Smooth muscle cell of the brain vasculature (primary cell): ENCODE data around the gene CGB2.
"Not testable (repeated sequence)": the region's sequence is repeated elsewhere in the genome, so short reads cannot be mapped to it uniquely, and the experiment has no call there.

Experiments used
- DNase-seq: peaks from one replicate; pipeline ENCODE4 v3.0.0-alpha.2; 2012; ENCODE audit warnings: low read depth, low spot score

Gene CGB2

DNA sequence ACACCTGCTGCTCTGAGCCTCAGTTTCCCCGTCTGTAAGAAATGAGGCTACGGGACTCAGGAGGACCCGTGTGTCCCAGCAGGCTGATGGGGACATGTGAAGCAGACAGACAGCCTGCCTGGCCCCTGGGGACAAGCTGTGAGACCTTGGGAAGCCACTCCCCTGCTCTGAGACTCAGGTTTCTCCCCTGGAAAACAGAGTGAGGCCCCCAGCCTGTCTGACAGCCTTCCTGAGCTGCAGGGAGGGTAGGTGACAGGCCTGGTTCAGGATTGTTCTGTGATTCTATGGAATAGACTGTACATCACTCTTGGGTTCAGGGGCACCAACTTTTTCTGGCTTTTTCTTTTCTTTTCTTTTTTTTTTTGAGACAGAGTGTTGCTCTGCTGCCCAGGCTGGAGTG lies 35.9 kb downstream of the CGB2 start:
- no peak for DNase-seq

DNA sequence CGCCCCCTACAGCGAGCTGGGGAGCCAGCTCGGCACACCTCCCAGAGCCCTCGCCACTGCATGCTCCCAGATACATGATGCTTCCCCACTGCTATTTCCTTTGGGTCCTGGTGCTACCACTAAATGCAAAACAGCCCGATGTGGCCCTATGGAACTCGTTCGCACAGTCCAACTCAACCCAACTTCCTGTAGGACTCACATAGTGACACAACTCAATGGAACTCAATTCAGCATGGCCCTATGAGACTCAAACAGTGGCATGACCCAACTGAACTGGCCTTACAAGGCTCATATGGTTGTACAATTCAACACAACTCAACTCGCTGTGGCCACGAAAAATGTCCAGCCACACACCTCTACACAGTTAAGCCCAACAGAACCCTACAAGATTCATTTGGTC lies 37.3 kb downstream of the CGB2 start:
- no peak for DNase-seq

DNA sequence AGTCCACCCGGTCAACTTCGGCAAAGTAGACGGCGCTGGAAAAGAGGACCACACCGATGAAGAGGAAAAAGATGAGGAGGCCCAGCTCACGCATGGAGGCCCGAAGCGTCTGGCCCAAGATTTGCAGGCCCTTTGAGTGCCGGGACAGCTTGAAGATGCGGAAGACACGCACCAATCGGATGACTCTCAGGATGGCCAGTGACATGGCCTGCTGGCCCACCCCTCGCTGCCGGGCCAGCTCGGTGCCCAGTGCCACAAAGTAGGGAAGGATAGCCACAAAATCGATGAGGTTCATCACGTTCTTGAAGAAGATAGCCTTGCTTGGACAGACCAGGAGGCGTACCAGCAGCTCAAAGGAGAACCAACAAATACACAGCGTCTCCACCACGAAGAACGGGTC lies 38.7 kb downstream of the CGB2 start:
- no peak for DNase-seq

DNA sequence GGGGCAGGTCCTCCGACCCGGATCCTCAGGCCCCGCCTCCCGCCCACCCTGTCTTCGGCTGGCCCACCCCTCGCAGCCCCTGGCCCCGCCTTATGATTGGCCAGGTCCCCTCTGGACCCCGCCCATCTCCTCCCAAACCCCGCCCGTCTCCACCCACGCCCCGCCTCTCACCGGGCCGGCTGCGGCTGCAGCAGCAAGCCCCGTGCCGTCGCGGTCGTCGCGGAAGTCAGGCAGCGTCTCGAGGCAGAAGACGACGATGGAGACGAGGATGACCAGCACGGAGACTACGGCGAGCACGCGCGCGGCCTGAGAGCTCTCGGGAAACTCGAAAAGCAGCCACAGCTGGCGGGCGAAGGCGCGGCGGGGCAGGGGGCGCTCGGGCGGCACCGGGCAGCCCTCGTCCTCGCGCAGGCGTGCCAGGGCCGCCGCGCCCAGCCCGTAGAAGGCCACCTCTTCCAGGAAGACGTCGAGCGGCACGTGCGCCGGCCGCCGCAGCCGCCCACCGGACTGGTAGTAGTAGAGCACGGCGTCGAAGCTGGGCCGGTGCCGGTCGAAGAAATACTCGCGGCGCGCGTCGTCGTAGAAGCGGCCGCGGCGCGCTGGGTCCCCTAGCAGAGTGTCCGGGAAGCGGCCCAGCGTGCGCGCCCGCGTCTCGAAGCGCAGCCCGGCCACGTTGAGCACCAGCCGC lies 40.3 kb downstream of the CGB2 start:
- DNase-seq: no peak

DNA sequence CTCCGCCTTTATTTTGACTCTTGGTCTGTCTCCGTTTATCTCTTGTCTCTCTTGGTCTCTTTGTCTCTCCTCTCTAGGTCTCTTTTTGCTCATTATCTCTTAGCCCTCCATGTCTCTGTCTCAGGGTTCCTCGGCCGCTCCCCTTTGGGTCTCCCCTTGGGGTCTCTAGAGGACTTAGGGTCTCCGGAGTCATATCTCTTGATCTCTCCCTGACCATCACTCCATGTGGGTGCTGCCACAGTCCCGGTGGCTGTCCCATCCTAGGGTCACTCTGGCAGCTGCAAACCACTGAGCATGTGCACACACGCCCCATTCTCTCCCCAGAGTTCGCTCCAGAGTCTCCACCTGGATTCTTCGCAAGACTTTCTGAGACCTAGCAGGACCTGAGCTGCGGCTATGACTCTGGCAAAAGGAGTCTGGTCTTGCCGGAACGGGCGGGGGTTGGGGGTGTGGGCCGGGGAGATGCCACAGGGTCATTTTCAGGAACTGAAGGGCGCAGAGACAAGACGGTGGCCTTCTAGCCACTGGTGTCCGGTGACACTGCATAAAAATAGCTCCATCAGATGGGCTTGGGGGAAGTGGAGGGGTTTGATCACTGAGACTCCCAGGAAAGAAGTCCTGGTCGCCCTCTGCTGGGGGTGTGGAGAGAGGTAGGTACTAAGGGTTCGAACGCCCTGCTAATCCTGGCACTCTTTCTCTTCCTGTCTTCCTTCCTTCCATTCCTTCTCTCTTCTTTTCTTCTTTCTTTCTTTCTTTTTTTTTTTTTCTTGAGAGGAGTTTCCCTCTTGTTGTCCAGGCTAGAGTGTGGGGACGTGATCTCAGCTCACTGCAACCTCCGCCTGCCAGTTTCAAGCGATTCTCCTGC lies 42.1 kb downstream of the CGB2 start:
- DNase-seq: no peak

DNA sequence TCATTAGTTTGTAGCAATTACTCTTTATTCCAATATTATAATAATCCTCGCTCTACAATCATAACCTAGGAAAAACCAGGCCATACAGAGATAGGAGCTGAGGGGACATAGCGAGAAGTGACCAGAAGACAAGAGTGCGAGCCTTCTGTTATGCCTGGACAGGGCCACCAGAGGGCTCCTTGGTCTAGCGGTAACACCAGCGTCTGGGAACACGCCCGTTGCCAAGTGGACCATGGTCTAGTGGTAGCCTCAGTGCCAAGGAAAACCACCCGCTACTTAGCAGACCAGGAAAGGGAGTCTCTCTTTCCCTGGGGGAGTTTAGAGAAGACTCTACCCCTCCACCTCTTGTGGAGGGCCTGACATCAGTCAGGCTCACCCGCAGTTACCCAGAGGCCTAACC lies 43.2 kb downstream of the CGB2 start:
- DNase-seq: not testable (repeated sequence)

DNA sequence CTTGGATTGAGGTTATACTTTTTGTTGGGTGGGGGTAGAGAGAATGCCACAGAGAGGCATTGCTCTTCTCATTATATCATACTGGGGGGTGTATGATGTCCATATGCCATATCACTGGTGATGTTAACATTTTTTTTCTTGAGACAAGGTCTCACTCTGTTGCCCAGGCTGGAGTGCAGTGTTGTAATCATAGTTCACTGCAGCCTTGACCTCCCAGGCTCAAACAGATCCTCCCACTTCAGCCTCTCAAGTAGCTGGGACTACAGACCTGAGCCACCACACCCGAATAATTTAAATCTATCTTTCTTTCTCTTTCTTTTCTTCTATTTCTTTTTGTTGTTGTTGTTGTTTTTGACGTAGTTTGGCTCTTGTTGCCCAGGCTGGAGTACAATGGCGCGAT lies 48.7 kb downstream of the CGB2 start:
- DNase-seq: no peak

DNA sequence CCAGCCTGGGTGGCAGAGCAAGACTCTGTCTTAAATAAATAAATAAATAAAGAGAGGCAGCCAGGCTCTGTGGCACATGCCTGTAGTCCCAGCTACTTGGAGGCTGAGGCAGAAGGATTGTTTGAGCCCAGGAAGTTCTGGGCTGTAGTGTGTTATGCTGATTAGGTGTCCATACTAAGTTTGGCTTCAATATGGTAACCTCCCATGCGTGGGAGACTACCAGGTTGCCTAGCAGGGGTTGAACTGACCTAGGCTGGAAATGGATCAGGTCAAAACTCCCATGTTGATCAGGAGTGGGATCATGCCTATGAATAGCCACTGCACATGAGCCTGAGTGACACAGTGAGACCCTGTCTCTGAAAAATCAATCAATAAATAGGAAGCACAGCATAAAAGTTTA lies 49.6 kb downstream of the CGB2 start:
- DNase-seq: no peak
